Liver (tissue), 3 donors: Measurements from ENCODE around the gene PHC3.

ENCODE experiments used
- EGR1 ChIP-seq, 2 donors: IDR thresholded peaks; 2 replicates each; pipeline ENCODE4 v1.6.1; 2016 to 2018; ENCODE audit warnings: antibody characterized with exemption in 2 of 2, low read depth in 2 of 2
- FOXA1 ChIP-seq: IDR thresholded peaks from 2 replicates; pipeline ENCODE4 v1.6.1; 2016; ENCODE audit warnings: antibody characterized with exemption
- FOXA2 ChIP-seq: IDR thresholded peaks from 2 replicates; pipeline ENCODE4 v1.6.1; 2016; ENCODE audit warnings: antibody characterized with exemption
- GABPA ChIP-seq, 2 donors: IDR thresholded peaks in 1 of 2; conservative IDR thresholded peaks in 1 of 2; 2 replicates each; pipeline ENCODE4 v1.6.1; 2016; ENCODE audit warnings: antibody characterized with exemption in 2 of 2, mild to moderate bottlenecking in 1 of 2, moderate library complexity in 1 of 2
- JUND ChIP-seq, 2 donors: IDR thresholded peaks; 2 replicates each; pipeline ENCODE4 v1.6.1; 2016; ENCODE audit warnings: antibody characterized with exemption in 2 of 2
- RAD21 ChIP-seq, 2 donors: IDR thresholded peaks; 2 replicates each; pipeline ENCODE4 v1.6.1; 2016; ENCODE audit warnings: antibody characterized with exemption in 2 of 2, mild to moderate bottlenecking in 2 of 2
- REST ChIP-seq: IDR thresholded peaks from 2 replicates; pipeline ENCODE4 v1.6.1; 2016; ENCODE audit warnings: antibody characterized with exemption, mild to moderate bottlenecking
- SP1 ChIP-seq: IDR thresholded peaks from 2 replicates; pipeline ENCODE4 v1.6.1; 2018; ENCODE audit warnings: antibody characterized with exemption, mild to moderate bottlenecking
- YY1 ChIP-seq: IDR thresholded peaks from 2 replicates; pipeline ENCODE4 v1.6.1; 2016; ENCODE audit warnings: antibody characterized with exemption, mild to moderate bottlenecking
- ZBTB33 ChIP-seq: IDR thresholded peaks from 2 replicates; pipeline ENCODE4 v1.6.1; 2016; ENCODE audit warnings: antibody characterized with exemption
- TF ChIP-seq, protein P1 (sequence below): fragments of 150-350 bp; IDR thresholded peaks from 2 replicates; pipeline ENCODE4 v1.5.1; 2017; ENCODE audit warnings: improper control_type of control experiment, low read depth, low read length; ENCODE audit not compliant: missing input control
- TF ChIP-seq, protein P2 (sequence below): IDR thresholded peaks from 2 replicates; pipeline ENCODE4 v1.6.1; 2016; ENCODE audit warnings: antibody characterized with exemption
- donor health status: healthy.
- donor health status: healthy.

DNA sequence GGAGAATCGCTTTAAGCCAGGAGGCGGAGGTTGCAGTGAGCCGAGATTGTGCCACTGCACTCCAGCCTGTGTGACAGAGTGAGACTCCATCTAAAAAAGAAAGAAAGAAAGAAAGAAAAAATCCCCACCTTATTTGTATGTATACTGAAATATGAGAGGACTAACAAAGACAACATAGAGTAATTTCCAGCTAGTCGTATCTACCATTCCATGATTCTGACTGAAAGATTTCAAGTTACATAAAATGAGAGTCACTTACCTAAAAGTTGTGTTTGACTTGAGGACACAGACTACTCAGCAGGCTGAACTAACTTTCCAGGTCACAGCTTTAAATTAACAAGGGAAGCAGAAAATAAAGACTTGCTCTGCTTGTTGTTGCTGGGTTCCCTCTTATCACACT lies 21.9 kb upstream of the PHC3 start:
- TF ChIP-seq, protein P1, sequence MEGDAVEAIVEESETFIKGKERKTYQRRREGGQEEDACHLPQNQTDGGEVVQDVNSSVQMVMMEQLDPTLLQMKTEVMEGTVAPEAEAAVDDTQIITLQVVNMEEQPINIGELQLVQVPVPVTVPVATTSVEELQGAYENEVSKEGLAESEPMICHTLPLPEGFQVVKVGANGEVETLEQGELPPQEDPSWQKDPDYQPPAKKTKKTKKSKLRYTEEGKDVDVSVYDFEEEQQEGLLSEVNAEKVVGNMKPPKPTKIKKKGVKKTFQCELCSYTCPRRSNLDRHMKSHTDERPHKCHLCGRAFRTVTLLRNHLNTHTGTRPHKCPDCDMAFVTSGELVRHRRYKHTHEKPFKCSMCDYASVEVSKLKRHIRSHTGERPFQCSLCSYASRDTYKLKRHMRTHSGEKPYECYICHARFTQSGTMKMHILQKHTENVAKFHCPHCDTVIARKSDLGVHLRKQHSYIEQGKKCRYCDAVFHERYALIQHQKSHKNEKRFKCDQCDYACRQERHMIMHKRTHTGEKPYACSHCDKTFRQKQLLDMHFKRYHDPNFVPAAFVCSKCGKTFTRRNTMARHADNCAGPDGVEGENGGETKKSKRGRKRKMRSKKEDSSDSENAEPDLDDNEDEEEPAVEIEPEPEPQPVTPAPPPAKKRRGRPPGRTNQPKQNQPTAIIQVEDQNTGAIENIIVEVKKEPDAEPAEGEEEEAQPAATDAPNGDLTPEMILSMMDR, result no peak
- no peak for TF ChIP-seq REST
- TF ChIP-seq, protein P2, sequence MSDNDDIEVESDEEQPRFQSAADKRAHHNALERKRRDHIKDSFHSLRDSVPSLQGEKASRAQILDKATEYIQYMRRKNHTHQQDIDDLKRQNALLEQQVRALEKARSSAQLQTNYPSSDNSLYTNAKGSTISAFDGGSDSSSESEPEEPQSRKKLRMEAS, result no peak
- no peak for TF ChIP-seq EGR1 (IDR thresholded peaks at IDR 0.05; ENCODE audit: low read depth in 2 of 2)
- no peak for TF ChIP-seq YY1
- TF ChIP-seq SP1, result no peak
- no peak for TF ChIP-seq GABPA (IDR thresholded peaks at IDR 0.05 in 1 of 2, conservative IDR thresholded peaks at IDR 0.05 in 1 of 2)
- no peak for TF ChIP-seq RAD21 (IDR thresholded peaks at IDR 0.05)
- no peak for TF ChIP-seq FOXA1
- no peak for TF ChIP-seq JUND (IDR thresholded peaks at IDR 0.05)
- TF ChIP-seq FOXA2, result no peak
- TF ChIP-seq ZBTB33, result no peak
